Lung (tissue), 12 donors: ENCODE measurements around the gene RSRC2. TPM values are rescaled to one million over a fixed set of nuclear protein-coding genes. Genes with fewer than 3 reads are reported as not detected.

Experiments used
- ATAC-seq: fragments of 200-7000 bp; cut with Tn5 transposase; one replicate; pipeline ENCODE4 v1.9.1; 2020; ENCODE audit warnings: moderate number of reproducible peaks; ENCODE audit not compliant: insufficient read depth, low FRiP score
- DNase-seq, 3 donors: peaks; one replicate each; pipeline ENCODE4 v3.0.0-alpha.2; 2013 to 2017
- H3K27ac ChIP-seq, 2 donors: one replicate each; pipeline ENCODE4 v1.5.1; 2013; ENCODE audit warnings: mild to moderate bottlenecking in 2 of 2, moderate library complexity in 2 of 2, control low read depth in 1 of 2, inconsistent platforms in 1 of 2, low read depth in 1 of 2, low read length in 1 of 2
- H3K27me3 ChIP-seq, 3 donors: one replicate each; pipeline ENCODE4 v1.5.1; 2013; ENCODE audit warnings: low read length in 2 of 3; ENCODE audit not compliant: control insufficient read depth in 3 of 3, insufficient read depth in 3 of 3
- H3K36me3 ChIP-seq, 4 donors: one replicate each; pipeline ENCODE4 v1.5.1; 2013; ENCODE audit warnings: low read length in 4 of 4, mild to moderate bottlenecking in 1 of 4, moderate library complexity in 1 of 4; ENCODE audit not compliant: control insufficient read depth in 4 of 4, insufficient read depth in 4 of 4
- H3K4me1 ChIP-seq, 5 donors: one replicate each; pipeline ENCODE4 v1.5.1; 2013; ENCODE audit warnings: low read length in 5 of 5, mild to moderate bottlenecking in 2 of 5, moderate library complexity in 1 of 5; ENCODE audit not compliant: control insufficient read depth in 5 of 5, insufficient read depth in 5 of 5
- H3K4me3 ChIP-seq: one replicate; pipeline ENCODE4 v1.5.1; 2013; ENCODE audit warnings: mild to moderate bottlenecking, control low read depth, moderate library complexity
- H3K9ac ChIP-seq, 2 donors: one replicate each; pipeline ENCODE4 v1.5.1; 2013; ENCODE audit warnings: low read length in 2 of 2, control low read depth in 1 of 2; ENCODE audit not compliant: insufficient read depth in 1 of 2
- H3K9me3 ChIP-seq, 4 donors: one replicate each; pipeline ENCODE4 v1.5.1; 2013; ENCODE audit warnings: low read length in 3 of 4, mild to moderate bottlenecking in 1 of 4, moderate library complexity in 1 of 4; ENCODE audit not compliant: control insufficient read depth in 4 of 4, insufficient read depth in 3 of 4
- WGBS, 2 donors: extraction: QIAGEN DNeasy Blood & Tissue Kit; methylation state at CpG; one replicate each; pipeline ENCODE4 v1.1.7; 2013; 5-methylcytosine and 5-hydroxymethylcytosine counted together
- polyA plus RNA-seq, 2 donors: library from polyadenylated mRNA; stranded (reverse); fragments of 200-250 nt; gene quantifications; one replicate each; pipeline ENCODE4 v1.2.1, GENCODE V29; 2013
- total RNA-seq, 2 donors: library from RNA; depleted of rRNA in 1 of 2; stranded (reverse); fragments of >200 nt in 1 of 2; gene quantifications; one replicate each; pipeline ENCODE4 v1.2.1, GENCODE V29; 2014 to 2021
- TF ChIP-seq, protein P1 (sequence below): IDR thresholded peaks from 2 replicates; pipeline ENCODE4 v1.5.1; 2012; ENCODE audit warnings: mild to moderate bottlenecking; ENCODE audit errors: control extremely low read depth, extremely low read depth
- donor health status: control.
- donor health status: control.
- donor health status: Bipolar disorder and iron deficiency.
- donor health status: healthy.
- donor health status: DM: yes; HTN: yes; CAD: no.

RSRC2 gene
- total and polyA plus RNA-seq, 4 donors = 43.3 to 115 (median 47.9) TPM

DNA sequence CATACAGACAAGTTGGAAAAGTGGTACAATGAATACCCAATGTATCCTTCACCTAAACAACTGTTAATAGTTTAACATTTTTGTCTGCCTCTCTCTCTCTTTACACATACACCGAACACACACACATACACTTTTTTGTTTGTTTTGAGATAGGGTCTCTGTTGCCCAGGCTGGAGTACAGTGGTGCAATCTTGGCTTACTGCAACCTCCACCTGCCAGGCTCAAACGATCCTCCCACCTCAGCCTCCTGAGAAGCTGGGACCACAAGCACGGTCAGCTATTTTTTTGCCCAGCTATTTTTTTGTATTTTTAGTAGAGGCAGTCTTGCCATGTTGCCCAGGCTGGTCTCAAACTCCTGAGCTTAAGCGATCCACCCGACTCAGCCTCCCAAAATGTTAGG, 42.8 kb downstream of the RSRC2 start:
- Histone ChIP-seq H3K27me3 (no peaks in the 10 kb centered on the region), H3K36me3 (peaks cover 24 to 51% (median 36%) of the 10 kb centered on the region in 4 donors), H3K9ac (no peak overlapping the region), H3K4me3 (no peak overlapping the region), H3K4me1 (no peaks in the 10 kb centered on the region), H3K27ac (no peak overlapping the region), H3K9me3 (no peaks in the 10 kb centered on the region)
- DNase-seq = no peak
- no peak for ATAC-seq
- WGBS, 2 donors = 93 to 97% methylated on average over 5 of the region's 5 CpGs
- TF ChIP-seq, protein P1, sequence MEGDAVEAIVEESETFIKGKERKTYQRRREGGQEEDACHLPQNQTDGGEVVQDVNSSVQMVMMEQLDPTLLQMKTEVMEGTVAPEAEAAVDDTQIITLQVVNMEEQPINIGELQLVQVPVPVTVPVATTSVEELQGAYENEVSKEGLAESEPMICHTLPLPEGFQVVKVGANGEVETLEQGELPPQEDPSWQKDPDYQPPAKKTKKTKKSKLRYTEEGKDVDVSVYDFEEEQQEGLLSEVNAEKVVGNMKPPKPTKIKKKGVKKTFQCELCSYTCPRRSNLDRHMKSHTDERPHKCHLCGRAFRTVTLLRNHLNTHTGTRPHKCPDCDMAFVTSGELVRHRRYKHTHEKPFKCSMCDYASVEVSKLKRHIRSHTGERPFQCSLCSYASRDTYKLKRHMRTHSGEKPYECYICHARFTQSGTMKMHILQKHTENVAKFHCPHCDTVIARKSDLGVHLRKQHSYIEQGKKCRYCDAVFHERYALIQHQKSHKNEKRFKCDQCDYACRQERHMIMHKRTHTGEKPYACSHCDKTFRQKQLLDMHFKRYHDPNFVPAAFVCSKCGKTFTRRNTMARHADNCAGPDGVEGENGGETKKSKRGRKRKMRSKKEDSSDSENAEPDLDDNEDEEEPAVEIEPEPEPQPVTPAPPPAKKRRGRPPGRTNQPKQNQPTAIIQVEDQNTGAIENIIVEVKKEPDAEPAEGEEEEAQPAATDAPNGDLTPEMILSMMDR = no peak

DNA sequence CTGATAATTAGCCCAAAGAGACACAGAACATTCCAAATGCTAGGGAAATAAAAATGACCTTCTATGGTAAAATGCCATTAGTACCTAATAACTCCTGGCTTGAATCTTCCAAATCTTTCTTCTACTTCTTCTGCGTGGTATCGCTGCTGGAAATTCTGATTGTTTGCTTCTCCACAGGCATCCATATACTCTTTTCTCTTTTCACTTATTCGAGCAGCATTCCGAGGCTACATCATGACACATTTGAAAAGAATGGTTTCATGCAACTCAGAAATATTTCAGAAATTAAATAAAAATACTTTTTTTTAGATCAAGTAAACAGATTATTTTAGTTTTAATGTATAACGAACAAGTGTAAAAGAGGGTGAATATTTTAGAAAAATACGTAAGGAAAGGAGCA, 44.9 kb downstream of the RSRC2 start:
- H3K4me1 ChIP-seq = no peaks in the 10 kb centered on the region
- no peak overlapping the region for H3K27ac ChIP-seq
- 96 to 99% methylated on average over 6 of the region's 6 CpGs for WGBS, 2 donors
- TF ChIP-seq, protein P1 = no peak
- H3K27me3 ChIP-seq = no peaks in the 10 kb centered on the region
- ATAC-seq = no peak
- H3K9me3 ChIP-seq = no peaks in the 10 kb centered on the region
- no peak overlapping the region for H3K4me3 ChIP-seq
- no peak overlapping the region for H3K9ac ChIP-seq
- H3K36me3 ChIP-seq = peaks cover 20 to 48% (median 33%) of the 10 kb centered on the region in 4 donors
- no peak for DNase-seq

DNA sequence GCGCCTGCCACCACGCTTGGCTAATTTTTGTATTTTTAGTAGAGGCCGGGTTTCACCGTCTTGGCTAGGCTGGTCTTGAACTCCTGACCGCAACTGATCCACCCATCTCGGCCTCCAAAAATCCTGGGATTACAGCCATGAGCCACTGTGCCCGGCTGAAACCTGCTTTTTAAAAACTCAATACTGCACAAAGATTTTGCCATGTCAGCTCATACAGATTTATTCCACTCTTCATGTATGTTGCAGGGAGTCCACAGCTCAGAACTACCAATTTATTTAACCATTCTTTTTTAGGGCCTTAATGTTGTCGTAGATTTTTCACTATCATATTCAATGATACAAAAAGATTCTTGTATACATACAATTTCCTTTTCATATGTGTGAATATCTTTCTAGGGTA, 46.0 kb downstream of the RSRC2 start:
- Histone ChIP-seq H3K9ac (no peak overlapping the region), H3K9me3 (no peaks in the 10 kb centered on the region), H3K4me1 (no peaks in the 10 kb centered on the region), H3K36me3 (peaks cover 17 to 49% (median 37%) of the 10 kb centered on the region in 4 donors), H3K27ac (no peak overlapping the region), H3K4me3 (no peak overlapping the region), H3K27me3 (no peaks in the 10 kb centered on the region)
- ATAC-seq (no peak), DNase-seq (no peak)
- 97 to 99% methylated on average over 8 of the region's 8 CpGs for WGBS, 2 donors
- TF ChIP-seq, protein P1 = no peak

DNA sequence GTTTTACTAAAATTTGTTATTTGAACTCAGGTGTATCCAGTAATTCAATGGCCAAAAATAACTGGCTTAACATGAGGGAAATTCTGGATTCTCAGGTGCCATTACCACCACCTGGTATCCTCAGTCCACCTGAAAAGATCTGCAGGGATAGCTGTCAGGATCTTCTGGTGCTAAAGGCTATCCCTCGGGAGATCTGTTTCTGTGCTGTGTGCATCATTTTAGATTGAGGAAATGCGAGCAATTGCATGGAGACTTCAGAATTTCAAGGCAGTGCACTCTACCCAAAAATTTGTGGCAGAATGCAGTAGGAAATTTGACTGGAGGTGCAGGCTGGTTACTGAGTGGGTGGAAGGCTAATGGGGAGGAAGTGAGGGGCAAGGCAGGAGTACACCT, 52.4 kb downstream of the RSRC2 start:
- Histone ChIP-seq H3K9ac (no peak overlapping the region), H3K4me1 (no peaks in the 10 kb centered on the region), H3K27ac (no peak overlapping the region), H3K4me3 (no peak overlapping the region), H3K36me3 (peaks cover 10 to 39% (median 37%) of the 10 kb centered on the region in 4 donors), H3K27me3 (no peaks in the 10 kb centered on the region), H3K9me3 (no peaks in the 10 kb centered on the region)
- 93 to 95% methylated on average over 2 of the region's 2 CpGs for WGBS, 2 donors
- DNase-seq = no peak
- ATAC-seq = no peak
- TF ChIP-seq, protein P1 = no peak
